WTC11 (cell line): ENCODE results near the gene SOX6. TPM values are rescaled to one million over a fixed set of nuclear protein-coding genes. Genes with fewer than 3 reads are reported as not detected.

Experiments used
- ATAC-seq: fragments of 200-7000 bp; cut with Tn5 transposase; 2 replicates; pipeline ENCODE4 v1.10.0; 2021; ENCODE audit warnings: mild to moderate bottlenecking, moderate library complexity
- CTCF ChIA-PET: fragments of 300-600 bp; sonication (Branson Sonifier 250); formaldehyde crosslinking; loops from one replicate; lab custom pipeline; 2021; ENCODE audit warnings: antibody characterized with exemption; lab: Charles Lee
- POLR2A ChIA-PET: fragments of 350-600 bp; sonication (Branson Sonifier 250); formaldehyde crosslinking; loops from one replicate; lab custom pipeline; 2021; ENCODE audit warnings: antibody characterized with exemption; lab: Charles Lee
- DNase-seq: peaks from one replicate; pipeline ENCODE4 v3.0.0; 2021; ENCODE audit warnings: low spot score
- H3K27ac Mint-ChIP-seq: 2 replicates; pipeline ENCODE4 v1.8.0; 2021; ENCODE audit warnings: mixed read lengths
- H3K27me3 Mint-ChIP-seq: 2 replicates; pipeline ENCODE4 v1.8.0; 2021; ENCODE audit warnings: low read depth, mild to moderate bottlenecking, moderate library complexity, mixed read lengths
- H3K36me3 Mint-ChIP-seq: 2 replicates; pipeline ENCODE4 v1.8.0; 2021; ENCODE audit warnings: mixed read lengths
- H3K4me1 Mint-ChIP-seq: 2 replicates; pipeline ENCODE4 v1.8.0; 2022; ENCODE audit warnings: mixed read lengths
- H3K4me3 Mint-ChIP-seq: 2 replicates; pipeline ENCODE4 v1.8.0; 2021; ENCODE audit warnings: mild to moderate bottlenecking, moderate library complexity, mixed read lengths
- H3K9me3 Mint-ChIP-seq: 2 replicates; pipeline ENCODE4 v1.8.0; 2021; ENCODE audit warnings: mixed read lengths
- CBFB ChIP-seq: sonication (generic); formaldehyde crosslinking; IDR thresholded peaks from 2 replicates; pipeline ENCODE4 v1.8.1; 2022; ENCODE audit warnings: mild to moderate bottlenecking, low read depth, missing genetic modification reagents
- CREB1 ChIP-seq: sonication (generic); formaldehyde crosslinking; IDR thresholded peaks from 2 replicates; pipeline ENCODE4 v1.8.0; 2023; ENCODE audit warnings: mild to moderate bottlenecking, missing genetic modification reagents
- ELF4 ChIP-seq: sonication (generic); formaldehyde crosslinking; IDR thresholded peaks from 2 replicates; pipeline ENCODE4 v1.8.1; 2022; ENCODE audit warnings: low read depth, mild to moderate bottlenecking, moderate library complexity, missing genetic modification reagents
- FOXK1 ChIP-seq: sonication (generic); formaldehyde crosslinking; IDR thresholded peaks from 2 replicates; pipeline ENCODE4 v1.8.0; 2022; ENCODE audit warnings: mild to moderate bottlenecking, moderate library complexity, missing genetic modification reagents
- FOXP1 ChIP-seq: sonication (generic); formaldehyde crosslinking; IDR thresholded peaks from 2 replicates; pipeline ENCODE4 v1.8.0; 2022; ENCODE audit warnings: missing genetic modification reagents, mild to moderate bottlenecking, moderate library complexity, borderline replicate concordance
- HMGA2 ChIP-seq: fragments of 250-450 bp; sonication (Bioruptor Pico); IDR thresholded peaks from 2 replicates; pipeline ENCODE4 v1.4.0; 2021; ENCODE audit warnings: mild to moderate bottlenecking, moderate library complexity
- HMGXB4 ChIP-seq: sonication (generic); formaldehyde crosslinking; IDR thresholded peaks from 2 replicates; pipeline ENCODE4 v1.8.1; 2023; ENCODE audit warnings: mild to moderate bottlenecking, moderate library complexity, missing genetic modification reagents
- MXD4 ChIP-seq: fragments of 250-450 bp; sonication (Bioruptor Pico); IDR thresholded peaks from 2 replicates; pipeline ENCODE4 v1.8.0; 2021; ENCODE audit warnings: mild to moderate bottlenecking, moderate library complexity, borderline replicate concordance
- MYBL2 ChIP-seq: sonication (generic); formaldehyde crosslinking; IDR thresholded peaks from 2 replicates; pipeline ENCODE4 v1.8.1; 2023; ENCODE audit warnings: mild to moderate bottlenecking, moderate library complexity, missing genetic modification reagents
- NFYB ChIP-seq: sonication (generic); formaldehyde crosslinking; conservative IDR thresholded peaks from 2 replicates; pipeline ENCODE4 v1.8.0; 2022; ENCODE audit warnings: low read depth, missing genetic modification reagents
- NR2C2 ChIP-seq: sonication (generic); formaldehyde crosslinking; IDR thresholded peaks from 2 replicates; pipeline ENCODE4 v1.8.0; 2022; ENCODE audit warnings: mild to moderate bottlenecking, missing genetic modification reagents
- PRRX2 ChIP-seq: fragments of 250-450 bp; sonication (Bioruptor Pico); IDR thresholded peaks from 2 replicates; pipeline ENCODE4 v1.8.0; 2021; ENCODE audit warnings: mild to moderate bottlenecking
- ZNF121 ChIP-seq: sonication (generic); formaldehyde crosslinking; IDR thresholded peaks from 2 replicates; pipeline ENCODE4 v1.8.0; 2023; ENCODE audit warnings: missing genetic modification reagents
- ZNF423 ChIP-seq: fragments of 250-450 bp; sonication (Bioruptor Pico); IDR thresholded peaks from 2 replicates; pipeline ENCODE4 v2.1.2; 2022; ENCODE audit warnings: mild to moderate bottlenecking, moderate library complexity
- total RNA-seq: library from RNA; stranded (reverse); gene quantifications from 3 replicates; pipeline ENCODE4 v1.2.3, GENCODE V29; 2021
- TF ChIP-seq, protein P1 (sequence below): sonication (generic); formaldehyde crosslinking; IDR thresholded peaks from 2 replicates; pipeline ENCODE4 v1.8.0; 2022; ENCODE audit warnings: missing genetic modification reagents
- TF ChIP-seq, protein P2 (sequence below): sonication (generic); formaldehyde crosslinking; IDR thresholded peaks from 2 replicates; pipeline ENCODE4 v1.8.1; 2022; ENCODE audit warnings: mild to moderate bottlenecking, missing genetic modification reagents, moderate library complexity, borderline replicate concordance
- TF ChIP-seq, protein P3 (sequence below): fragments of 250-450 bp; sonication (Bioruptor Pico); IDR thresholded peaks from 2 replicates; pipeline ENCODE4 v1.9.0; 2021; ENCODE audit warnings: mild to moderate bottlenecking

Gene SOX6
- total RNA-seq, 1 experiment from 2014 or later, result 0.13 TPM

DNA sequence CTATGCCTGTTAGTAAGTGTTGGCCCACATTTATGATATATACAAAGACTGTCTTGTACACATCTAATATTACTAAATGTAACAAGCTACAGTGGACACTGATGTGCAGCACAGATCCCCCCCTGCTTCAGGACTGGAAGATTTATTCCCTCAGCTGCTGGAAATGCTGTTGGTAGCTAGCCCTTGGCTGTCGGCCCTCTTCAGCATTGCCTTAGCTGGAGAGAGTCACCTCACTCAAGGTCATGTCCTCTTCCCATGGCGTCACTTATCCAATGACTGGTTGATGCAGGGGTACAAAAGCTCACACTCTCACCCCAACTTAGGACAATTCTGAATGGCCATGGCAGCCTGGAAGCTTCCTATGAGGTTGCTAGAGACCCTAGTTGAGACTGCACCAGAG is 312.7 kb downstream of the SOX6 start (continued):
- TF ChIP-seq, protein P1, sequence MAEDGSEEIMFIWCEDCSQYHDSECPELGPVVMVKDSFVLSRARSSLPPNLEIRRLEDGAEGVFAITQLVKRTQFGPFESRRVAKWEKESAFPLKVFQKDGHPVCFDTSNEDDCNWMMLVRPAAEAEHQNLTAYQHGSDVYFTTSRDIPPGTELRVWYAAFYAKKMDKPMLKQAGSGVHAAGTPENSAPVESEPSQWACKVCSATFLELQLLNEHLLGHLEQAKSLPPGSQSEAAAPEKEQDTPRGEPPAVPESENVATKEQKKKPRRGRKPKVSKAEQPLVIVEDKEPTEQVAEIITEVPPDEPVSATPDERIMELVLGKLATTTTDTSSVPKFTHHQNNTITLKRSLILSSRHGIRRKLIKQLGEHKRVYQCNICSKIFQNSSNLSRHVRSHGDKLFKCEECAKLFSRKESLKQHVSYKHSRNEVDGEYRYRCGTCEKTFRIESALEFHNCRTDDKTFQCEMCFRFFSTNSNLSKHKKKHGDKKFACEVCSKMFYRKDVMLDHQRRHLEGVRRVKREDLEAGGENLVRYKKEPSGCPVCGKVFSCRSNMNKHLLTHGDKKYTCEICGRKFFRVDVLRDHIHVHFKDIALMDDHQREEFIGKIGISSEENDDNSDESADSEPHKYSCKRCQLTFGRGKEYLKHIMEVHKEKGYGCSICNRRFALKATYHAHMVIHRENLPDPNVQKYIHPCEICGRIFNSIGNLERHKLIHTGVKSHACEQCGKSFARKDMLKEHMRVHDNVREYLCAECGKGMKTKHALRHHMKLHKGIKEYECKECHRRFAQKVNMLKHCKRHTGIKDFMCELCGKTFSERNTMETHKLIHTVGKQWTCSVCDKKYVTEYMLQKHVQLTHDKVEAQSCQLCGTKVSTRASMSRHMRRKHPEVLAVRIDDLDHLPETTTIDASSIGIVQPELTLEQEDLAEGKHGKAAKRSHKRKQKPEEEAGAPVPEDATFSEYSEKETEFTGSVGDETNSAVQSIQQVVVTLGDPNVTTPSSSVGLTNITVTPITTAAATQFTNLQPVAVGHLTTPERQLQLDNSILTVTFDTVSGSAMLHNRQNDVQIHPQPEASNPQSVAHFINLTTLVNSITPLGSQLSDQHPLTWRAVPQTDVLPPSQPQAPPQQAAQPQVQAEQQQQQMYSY (CRISPR knock-in tag), result no peak
- TF ChIP-seq HMGXB4 (CRISPR knock-in tag), result no peak

- no peaks in the 10 kb centered on the region for H3K27me3 Mint-ChIP-seq
- DNase-seq, result no peak
- no peaks in the 10 kb centered on the region for H3K9me3 Mint-ChIP-seq
- H3K27ac Mint-ChIP-seq, result no peak overlapping the region
- no peak for ATAC-seq
- H3K36me3 Mint-ChIP-seq, result no peaks in the 10 kb centered on the region
- ChIA-PET POLR2A (no interaction called here), CTCF (interaction anchor here (1.6 kb wide), 1 partner anchor 100 kb away, joined by 3 read pairs; no protein-coding TSS in a partner anchor)
- peaks cover 3% of the 10 kb centered on the region for H3K4me1 Mint-ChIP-seq
- H3K4me3 Mint-ChIP-seq, result no peak overlapping the region
- TF ChIP-seq, protein P2, sequence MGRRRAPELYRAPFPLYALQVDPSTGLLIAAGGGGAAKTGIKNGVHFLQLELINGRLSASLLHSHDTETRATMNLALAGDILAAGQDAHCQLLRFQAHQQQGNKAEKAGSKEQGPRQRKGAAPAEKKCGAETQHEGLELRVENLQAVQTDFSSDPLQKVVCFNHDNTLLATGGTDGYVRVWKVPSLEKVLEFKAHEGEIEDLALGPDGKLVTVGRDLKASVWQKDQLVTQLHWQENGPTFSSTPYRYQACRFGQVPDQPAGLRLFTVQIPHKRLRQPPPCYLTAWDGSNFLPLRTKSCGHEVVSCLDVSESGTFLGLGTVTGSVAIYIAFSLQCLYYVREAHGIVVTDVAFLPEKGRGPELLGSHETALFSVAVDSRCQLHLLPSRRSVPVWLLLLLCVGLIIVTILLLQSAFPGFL (CRISPR knock-in tag), result no peak
- TF ChIP-seq ZNF423 (no peak), ELF4 (CRISPR knock-in tag) (no peak), CBFB (CRISPR knock-in tag) (no peak), NFYB (no peak)
- TF ChIP-seq, protein P3, sequence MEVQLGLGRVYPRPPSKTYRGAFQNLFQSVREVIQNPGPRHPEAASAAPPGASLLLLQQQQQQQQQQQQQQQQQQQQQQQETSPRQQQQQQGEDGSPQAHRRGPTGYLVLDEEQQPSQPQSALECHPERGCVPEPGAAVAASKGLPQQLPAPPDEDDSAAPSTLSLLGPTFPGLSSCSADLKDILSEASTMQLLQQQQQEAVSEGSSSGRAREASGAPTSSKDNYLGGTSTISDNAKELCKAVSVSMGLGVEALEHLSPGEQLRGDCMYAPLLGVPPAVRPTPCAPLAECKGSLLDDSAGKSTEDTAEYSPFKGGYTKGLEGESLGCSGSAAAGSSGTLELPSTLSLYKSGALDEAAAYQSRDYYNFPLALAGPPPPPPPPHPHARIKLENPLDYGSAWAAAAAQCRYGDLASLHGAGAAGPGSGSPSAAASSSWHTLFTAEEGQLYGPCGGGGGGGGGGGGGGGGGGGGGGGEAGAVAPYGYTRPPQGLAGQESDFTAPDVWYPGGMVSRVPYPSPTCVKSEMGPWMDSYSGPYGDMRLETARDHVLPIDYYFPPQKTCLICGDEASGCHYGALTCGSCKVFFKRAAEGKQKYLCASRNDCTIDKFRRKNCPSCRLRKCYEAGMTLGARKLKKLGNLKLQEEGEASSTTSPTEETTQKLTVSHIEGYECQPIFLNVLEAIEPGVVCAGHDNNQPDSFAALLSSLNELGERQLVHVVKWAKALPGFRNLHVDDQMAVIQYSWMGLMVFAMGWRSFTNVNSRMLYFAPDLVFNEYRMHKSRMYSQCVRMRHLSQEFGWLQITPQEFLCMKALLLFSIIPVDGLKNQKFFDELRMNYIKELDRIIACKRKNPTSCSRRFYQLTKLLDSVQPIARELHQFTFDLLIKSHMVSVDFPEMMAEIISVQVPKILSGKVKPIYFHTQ, result no peak
These were observed 315.1 kb downstream of the SOX6 start for GRCh38 chr11:16041207-16041606.

GRCh38 chr11:16040151-16040550 is 316.2 kb downstream of the SOX6 start:
- no peak overlapping the region for H3K4me3 Mint-ChIP-seq
- H3K9me3 Mint-ChIP-seq, result no peaks in the 10 kb centered on the region
- H3K27me3 Mint-ChIP-seq, result no peaks in the 10 kb centered on the region
- CTCF ChIA-PET, result interaction anchor here (1.6 kb wide), 1 partner anchor 99 kb away, joined by 3 read pairs; no protein-coding TSS in a partner anchor
- no peak for TF ChIP-seq MXD4 (CRISPR knock-in tag)
- no peak for TF ChIP-seq MYBL2 (CRISPR knock-in tag)
- TF ChIP-seq PRRX2, result no peak
- TF ChIP-seq FOXP1, result no peak
- TF ChIP-seq HMGA2 (CRISPR knock-in tag), result no peak
- no peak for TF ChIP-seq NR2C2
- TF ChIP-seq FOXK1, result no peak
- TF ChIP-seq CREB1 (CRISPR knock-in tag), result no peak
- TF ChIP-seq ZNF121, result no peak
- H3K4me1 Mint-ChIP-seq, result no peaks in the 10 kb centered on the region
- ATAC-seq (no peak), DNase-seq (no peak)
- POLR2A ChIA-PET, result no interaction called here
- H3K27ac Mint-ChIP-seq, result no peak overlapping the region
- H3K36me3 Mint-ChIP-seq, result no peaks in the 10 kb centered on the region
